PFSK-1 (cell line): ENCODE measurements around the gene NUTM2D. TPM values are rescaled to one million over a fixed set of nuclear protein-coding genes. Genes with fewer than 3 reads are reported as not detected.
"Not testable (repeated sequence)": the region's sequence is repeated elsewhere in the genome, so short reads cannot be mapped to it uniquely, and the experiment has no call there.

ENCODE experiments used
- FOXP2 ChIP-seq: optimal IDR thresholded peaks from 2 replicates; pipeline ENCODE3; 2011; ENCODE audit warnings: borderline replicate concordance, control low read depth, inconsistent platforms; ENCODE audit not compliant: insufficient read depth; ENCODE audit errors: extremely low read length, extremely low read depth
- POLR2AphosphoS5 ChIP-seq: IDR thresholded peaks from 2 replicates; pipeline ENCODE4 v1.6.1; 2012; ENCODE audit warnings: low read depth, mild to moderate bottlenecking, control low read depth, low read length, moderate library complexity
- TAF1 ChIP-seq: IDR thresholded peaks from 2 replicates; pipeline ENCODE4 v1.6.1; 2012; ENCODE audit warnings: low read length, control low read depth, borderline replicate concordance; ENCODE audit not compliant: insufficient read depth
- polyA plus RNA-seq: library from polyadenylated mRNA; unstranded; fragments of >200 nt; gene quantifications from one replicate; pipeline ENCODE4 v1.2.1, GENCODE V29; 2012; ENCODE audit warnings: low read depth, missing spikeins; ENCODE audit not compliant: insufficient read length

Gene NUTM2D, protein sequence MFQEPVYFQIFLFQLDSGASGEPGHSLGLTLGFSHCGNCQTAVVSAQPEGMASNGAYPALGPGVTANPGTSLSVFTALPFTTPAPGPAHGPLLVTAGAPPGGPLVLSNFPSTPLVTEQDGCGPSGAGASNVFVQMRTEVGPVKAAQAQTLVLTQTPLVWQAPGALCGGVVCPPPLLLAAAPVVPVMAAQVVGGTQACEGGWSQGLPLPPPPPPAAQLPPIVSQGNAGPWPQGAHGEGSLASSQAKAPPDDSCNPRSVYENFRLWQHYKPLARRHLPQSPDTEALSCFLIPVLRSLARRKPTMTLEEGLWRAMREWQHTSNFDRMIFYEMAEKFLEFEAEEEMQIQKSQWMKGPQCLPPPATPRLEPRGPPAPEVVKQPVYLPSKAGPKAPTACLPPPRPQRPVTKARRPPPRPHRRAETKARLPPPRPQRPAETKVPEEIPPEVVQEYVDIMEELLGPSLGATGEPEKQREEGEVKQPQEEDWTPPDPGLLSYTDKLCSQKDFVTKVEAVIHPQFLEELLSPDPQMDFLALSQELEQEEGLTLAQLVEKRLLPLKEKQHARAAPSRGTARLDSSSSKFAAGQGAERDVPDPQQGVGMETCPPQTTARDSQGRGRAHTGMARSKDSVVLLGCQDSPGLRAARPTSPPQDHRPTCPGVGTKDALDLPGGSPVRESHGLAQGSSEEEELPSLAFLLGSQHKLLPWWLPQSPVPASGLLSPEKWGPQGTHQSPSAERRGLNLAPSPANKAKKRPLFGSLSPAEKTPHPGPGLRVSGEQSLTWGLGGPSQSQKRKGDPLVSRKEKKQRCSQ
- 3.7 TPM for polyA plus RNA-seq

DNA sequence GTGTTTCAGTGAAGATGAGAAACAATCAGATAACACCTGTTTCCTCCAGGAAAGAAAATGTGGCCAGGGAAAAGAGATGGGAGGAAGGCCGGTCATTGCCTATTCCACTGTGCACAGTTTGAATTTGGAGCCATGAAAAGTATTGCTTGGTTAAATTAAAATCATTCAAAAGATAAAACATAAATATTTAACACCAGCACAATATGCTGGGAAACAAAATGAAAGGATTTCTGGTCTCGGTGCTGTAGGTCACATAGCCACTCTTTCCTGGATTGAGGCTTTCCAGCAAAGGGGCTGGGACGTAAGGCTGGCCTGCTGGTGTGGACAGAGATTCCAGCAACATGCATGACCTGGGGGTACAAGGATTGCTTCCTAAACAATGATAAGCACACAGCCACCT is at the start of gene NUTM2D:
Gene NUTM2D, plus strand, starts transcription at position 301 of the 400 bp plus-strand sequence. CDS start 522 bp downstream, outside the sequence.
- not testable (repeated sequence) for TF ChIP-seq TAF1, POLR2AphosphoS5, FOXP2

DNA sequence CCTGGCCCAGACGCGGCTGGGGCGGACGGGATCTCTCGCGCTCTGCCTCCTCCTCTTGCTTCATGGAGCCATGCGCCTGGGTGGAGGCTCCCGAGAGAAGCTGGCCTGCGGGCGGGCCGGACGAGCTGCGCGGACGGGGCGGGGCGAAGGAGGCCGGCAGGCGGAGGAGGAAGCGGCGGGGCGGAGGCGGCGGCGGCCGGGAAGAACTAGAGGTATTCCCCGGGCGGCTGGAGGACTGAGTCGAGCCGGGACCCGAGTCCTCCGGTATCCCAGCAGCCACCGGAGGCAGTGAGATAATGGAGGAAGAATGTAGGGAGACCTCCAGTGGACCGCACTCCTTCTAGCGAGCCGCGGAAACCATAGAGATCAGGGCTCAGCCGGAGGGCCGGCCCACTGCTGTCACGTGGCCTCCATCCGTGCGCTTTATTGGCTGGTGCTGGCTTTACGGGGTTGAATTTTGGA is 15.3 kb upstream of the NUTM2D start:
- TF ChIP-seq POLR2AphosphoS5: peak; percentile 18; the same call in 1 of the 2 replicates
